PC-9 (cell line): ENCODE data around the gene SNAP47. TPM values are rescaled to one million over a fixed set of nuclear protein-coding genes. Genes with fewer than 3 reads are reported as not detected.
A peak's percentile ranks its signal among the peaks of the same experiment; 100 is the strongest.
"Not testable (repeated sequence)": the region's sequence is repeated elsewhere in the genome, so short reads cannot be mapped to it uniquely, and the experiment has no call there.

Experiments
- BruUV-seq: library from RNA; stranded (reverse); fragments of 400-500 nt; replicated peaks from 2 replicates; lab custom pipeline; 2021; lab: Mats Ljungman, UMichigan
- CTCF ChIA-PET: fragments of 300-600 bp; sonication (Branson Sonifier 250); formaldehyde crosslinking; loops from one replicate; lab custom pipeline; 2022; ENCODE audit warnings: antibody characterized with exemption; lab: Charles Lee
- POLR2A ChIA-PET: fragments of 300-600 bp; sonication (Branson Sonifier 250); formaldehyde crosslinking; loops from one replicate; lab custom pipeline; 2022; ENCODE audit warnings: antibody characterized with exemption; ENCODE audit not compliant: unreplicated experiment; lab: Charles Lee
- DNase-seq, 2 experiments: peaks; one replicate each; pipeline versions ENCODE4 v3.0.0 to v3.0.0-alpha.2; 2015 to 2022; ENCODE audit warnings: mixed read lengths in 1 of 2
- H2AFZ ChIP-seq: fragments of 200-600 bp; sonication (generic); 2 replicates; pipeline ENCODE4 v1.8.1; 2017; ENCODE audit warnings: antibody characterized with exemption
- H3F3A ChIP-seq: fragments of 200-600 bp; sonication (generic); 2 replicates; pipeline ENCODE4 v1.8.1; 2017; ENCODE audit warnings: antibody characterized with exemption, mild to moderate bottlenecking, low read depth; ENCODE audit not compliant: insufficient read depth
- H3K27ac ChIP-seq: fragments of 200-600 bp; sonication (generic); 2 replicates; pipeline ENCODE4 v1.6.1; 2016; ENCODE audit warnings: mixed run types
- H3K27me3 ChIP-seq: fragments of 200-600 bp; sonication (generic); 2 replicates; pipeline ENCODE4 v1.6.1; 2016; ENCODE audit warnings: low read depth, mixed run types; ENCODE audit not compliant: insufficient read depth
- H3K36me3 ChIP-seq: fragments of 200-600 bp; sonication (generic); 2 replicates; pipeline ENCODE4 v1.6.1; 2016; ENCODE audit warnings: low read depth, mixed run types
- H3K4me1 ChIP-seq: fragments of 200-600 bp; sonication (generic); replicated peaks from 2 replicates; pipeline ENCODE4 v1.6.1; 2016; ENCODE audit warnings: mixed run types; ENCODE audit not compliant: insufficient read depth
- H3K4me2 ChIP-seq: fragments of 200-600 bp; sonication (generic); 2 replicates; pipeline ENCODE4 v1.6.1; 2017; ENCODE audit warnings: mixed run types
- H3K4me3 ChIP-seq: fragments of 200-600 bp; sonication (generic); 2 replicates; pipeline ENCODE4 v1.6.1; 2016; ENCODE audit warnings: mixed run types
- H3K79me2 ChIP-seq: fragments of 200-600 bp; sonication (generic); 2 replicates; pipeline ENCODE4 v1.6.1; 2017; ENCODE audit warnings: low read depth, mixed run types
- H3K9me2 ChIP-seq: fragments of 200-600 bp; sonication (generic); 2 replicates; pipeline ENCODE4 v1.8.1; 2017; ENCODE audit warnings: mild to moderate bottlenecking; ENCODE audit not compliant: insufficient read depth
- H3K9me3 ChIP-seq: fragments of 200-600 bp; sonication (generic); 2 replicates; pipeline ENCODE4 v1.8.1; 2016; ENCODE audit warnings: low read depth; ENCODE audit not compliant: insufficient read depth
- H4K20me1 ChIP-seq: fragments of 200-600 bp; sonication (generic); 2 replicates; pipeline ENCODE4 v1.8.1; 2017; ENCODE audit not compliant: insufficient read depth
- CTCF ChIP-seq: fragments of 200-600 bp; sonication (generic); conservative IDR thresholded peaks from 2 replicates; pipeline ENCODE4 v1.6.1; 2017; ENCODE audit warnings: mixed run types, antibody characterized with exemption, mild to moderate bottlenecking, moderate library complexity
- EZH2 ChIP-seq: fragments of 200-600 bp; sonication (generic); IDR thresholded peaks from 2 replicates; pipeline ENCODE4 v1.8.0; 2017; ENCODE audit warnings: antibody characterized with exemption, low read depth
- intact Hi-C: fragments of 100-400 bp; cut with micrococcal nuclease; formaldehyde crosslinking; loops from one replicate; pipeline ENCODE4 v1.10.0; 2022; ENCODE audit not compliant: unreplicated experiment
- total RNA-seq: library from RNA; stranded (reverse); gene quantifications from 2 replicates; pipeline ENCODE4 v1.2.3, GENCODE V29; 2021

SNAP47 gene
- total RNA-seq, 1 experiment from 2014 or later: 70.2 TPM

DNA sequence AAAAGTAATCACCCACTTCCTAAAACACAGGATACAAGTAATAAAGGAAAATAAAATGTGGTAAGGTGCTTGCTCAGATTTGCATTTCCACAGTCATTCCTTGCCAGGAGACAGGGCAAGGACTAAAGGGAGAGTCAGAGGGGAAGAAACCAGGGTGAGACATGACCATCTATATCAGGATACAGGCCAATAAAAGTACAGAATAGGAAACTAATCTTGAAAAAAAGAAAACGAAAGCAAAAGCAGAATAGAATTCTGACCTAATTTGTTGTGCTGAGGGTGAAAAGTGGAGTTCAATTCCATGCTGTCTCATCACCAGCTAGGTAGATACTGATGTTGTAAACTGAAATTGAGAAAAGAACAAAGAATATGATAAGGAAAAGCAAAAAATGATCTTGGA is 27.4 kb upstream of the SNAP47 start:
- no TSS peak for BruUV-seq
- Histone ChIP-seq H2AFZ (peak overlapping the region; percentile 52; the same call in 1 of the 2 replicates), H3K27me3 (no peaks in the 10 kb centered on the region), H3K79me2 (no peaks in the 10 kb centered on the region), H3F3A (no peaks in the 10 kb centered on the region), H3K36me3 (no peaks in the 10 kb centered on the region), H3K4me1 (no peaks in the 10 kb centered on the region), H3K27ac (no peak overlapping the region), H3K4me2 (peak overlapping the region; percentile 56), H3K9me2 (no peaks in the 10 kb centered on the region), H3K4me3 (peak overlapping the region; percentile 6; the same call in 1 of the 2 replicates), H3K9me3 (no peaks in the 10 kb centered on the region; the same call in 1 of the 2 replicates), H4K20me1 (no peaks in the 10 kb centered on the region)
- CTCF ChIA-PET: no interaction called here
- POLR2A ChIA-PET: interaction anchor here (0.5 kb wide), 1 partner anchor 842 kb away, joined by 5 read pairs; no protein-coding TSS in a partner anchor
- TF ChIP-seq EZH2 (no peak), CTCF (no peak)
- intact Hi-C loops: no loop called here
- no peak for DNase-seq

DNA sequence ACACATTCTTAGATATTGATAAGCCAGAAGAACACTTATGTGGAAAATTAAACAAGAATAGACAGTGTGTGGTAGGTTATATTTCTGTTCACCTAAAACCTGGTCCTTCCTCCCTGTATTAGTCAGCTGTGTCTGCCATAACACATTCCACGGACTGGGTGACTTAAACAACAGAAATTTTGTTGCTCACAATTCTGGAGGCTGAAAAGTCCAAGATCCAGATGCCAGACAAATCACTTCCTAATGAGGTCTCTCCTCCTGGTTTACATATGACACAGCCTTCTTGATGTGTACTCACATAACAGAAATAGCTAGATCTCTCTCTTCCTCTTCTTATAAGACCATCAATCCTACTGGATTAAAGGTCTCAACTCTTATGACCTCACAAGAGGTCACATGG is 25.8 kb upstream of the SNAP47 start:
- no TSS peak for BruUV-seq
- H3F3A ChIP-seq: no peaks in the 10 kb centered on the region
- H3K79me2 ChIP-seq: no peaks in the 10 kb centered on the region
- H3K9me2 ChIP-seq: no peaks in the 10 kb centered on the region
- no peaks in the 10 kb centered on the region; the same call in 1 of the 2 replicates for H3K9me3 ChIP-seq
- no peak overlapping the region for H3K4me3 ChIP-seq
- no peaks in the 10 kb centered on the region for H4K20me1 ChIP-seq
- ChIA-PET POLR2A (interaction anchor here (0.5 kb wide), 1 partner anchor 21 kb away, joined by 3 read pairs; no protein-coding TSS in a partner anchor), CTCF (no interaction called here)
- intact Hi-C loops: no loop called here
- H3K36me3 ChIP-seq: no peaks in the 10 kb centered on the region
- no peak overlapping the region for H2AFZ ChIP-seq
- H3K27me3 ChIP-seq: 0 out of 2 replicates have a peak, but pooled peaks cover 4% of the 10 kb centered on the region
- H3K4me1 ChIP-seq: no peaks in the 10 kb centered on the region
- H3K27ac ChIP-seq: no peak overlapping the region
- no peak overlapping the region for H3K4me2 ChIP-seq
- TF ChIP-seq CTCF (no peak), EZH2 (no peak)
- no peak for DNase-seq

DNA sequence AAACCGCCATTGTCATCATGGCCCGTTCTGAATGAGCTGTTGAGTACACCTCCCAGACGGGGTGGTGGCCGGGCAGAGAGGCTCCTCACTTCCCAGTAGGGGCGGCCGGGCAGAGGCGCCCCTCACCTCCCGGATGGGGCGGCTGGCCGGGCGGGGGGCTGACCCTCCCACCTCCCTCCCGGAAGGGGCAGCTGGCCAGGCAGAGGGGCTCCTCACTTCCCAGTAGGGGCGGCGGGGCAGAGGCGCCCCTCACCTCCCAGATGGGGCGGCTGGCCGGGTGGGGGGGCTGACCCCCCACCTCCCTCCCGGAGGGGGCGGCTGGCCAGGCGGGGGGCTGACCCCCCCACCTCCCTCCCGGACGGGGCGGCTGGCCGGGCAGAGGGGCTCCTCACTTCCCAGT is 24.8 kb upstream of the SNAP47 start:
- POLR2A ChIA-PET, H3K4me1 ChIP-seq, H3F3A ChIP-seq, BruUV-seq, H4K20me1 ChIP-seq, H3K27ac ChIP-seq, H3K27me3 ChIP-seq, H3K4me2 ChIP-seq, H2AFZ ChIP-seq, H3K36me3 ChIP-seq, H3K9me3 ChIP-seq, H3K9me2 ChIP-seq, DNase-seq, H3K79me2 ChIP-seq, intact Hi-C loops, CTCF ChIA-PET, H3K4me3 ChIP-seq: not testable (repeated sequence)

DNA sequence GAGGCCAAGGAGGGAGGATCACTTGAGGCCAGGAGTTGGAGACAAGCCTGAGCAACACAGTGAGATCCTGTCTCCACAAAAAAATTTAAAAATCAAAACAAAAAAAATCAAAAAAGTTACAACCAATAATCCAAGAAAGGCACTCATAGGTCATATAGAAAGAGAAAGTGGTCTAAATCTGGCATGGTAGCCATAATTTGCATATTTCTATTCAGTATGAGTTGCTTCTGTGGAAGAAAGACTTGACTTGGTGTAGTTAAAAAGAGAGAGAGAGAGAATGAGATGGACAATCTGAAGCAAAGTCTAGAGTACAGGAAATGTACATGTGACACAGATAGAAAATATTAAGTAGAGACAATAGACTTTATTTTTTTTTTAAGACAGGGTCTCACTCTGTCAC is 22.6 kb upstream of the SNAP47 start:
- H3K27ac ChIP-seq: no peak overlapping the region
- ChIA-PET POLR2A (no interaction called here), CTCF (no interaction called here)
- no peak overlapping the region for H3K4me2 ChIP-seq
- no peaks in the 10 kb centered on the region for H3K79me2 ChIP-seq
- H4K20me1 ChIP-seq: no peaks in the 10 kb centered on the region
- BruUV-seq: no TSS peak
- TF ChIP-seq EZH2 (no peak), CTCF (no peak)
- H3K9me2 ChIP-seq: no peaks in the 10 kb centered on the region
- no peaks in the 10 kb centered on the region for H3K4me1 ChIP-seq
- H3F3A ChIP-seq: no peaks in the 10 kb centered on the region
- DNase-seq: no peak
- peaks cover 3% of the 10 kb centered on the region for H3K9me3 ChIP-seq
- intact Hi-C loops: no loop called here
- no peaks in the 10 kb centered on the region for H3K36me3 ChIP-seq
- no peak overlapping the region for H3K4me3 ChIP-seq
- H3K27me3 ChIP-seq: peaks cover 9% of the 10 kb centered on the region; the same call in 1 of the 2 replicates
- H2AFZ ChIP-seq: no peak overlapping the region
